Measurements from ENCODE around the gene HAPLN3. TPM values are rescaled to one million over a fixed set of nuclear protein-coding genes. Genes with fewer than 3 reads are reported as not detected.
"Not testable (repeated sequence)": the region's sequence is repeated elsewhere in the genome, so short reads cannot be mapped to it uniquely, and the experiment has no call there.

HAPLN3 gene
- total RNA-seq = 10 to 100 TPM; 31.6 to 38.6 TPM

GRCh38 chr15:88894819-88895767 is at the start of gene HAPLN3:
TSS of gene HAPLN3 (minus strand) at chr15:88895544. CDS start at chr15:88887298, 8,246 bp downstream.
- peak; percentile 65 for ATAC-seq (replicated peaks)
- H3K9me3 Mint-ChIP-seq = no peaks in the 10 kb centered on the region
- H3K4me3 Mint-ChIP-seq = peak within 1 kb of the TSS; percentile 89
- peaks cover 5% of the 10 kb centered on the region for H3K36me3 Mint-ChIP-seq (ENCODE audit: low read depth)
- peaks cover 15% of the 10 kb centered on the region for H3K4me1 Mint-ChIP-seq
- H3K27me3 Mint-ChIP-seq = no peaks in the 10 kb centered on the region
- H3K27ac Mint-ChIP-seq = peak within 1 kb of the TSS; percentile 81

- H3K9me3 Mint-ChIP-seq = no peaks in the 10 kb centered on the region
- H3K27me3 Mint-ChIP-seq = peaks cover 1% of the 10 kb centered on the region
- ATAC-seq (replicated peaks) = no peak
- H3K4me1 Mint-ChIP-seq = no peaks in the 10 kb centered on the region
- H3K36me3 Mint-ChIP-seq (ENCODE audit: low read depth) = no peaks in the 10 kb centered on the region
- H3K4me3 Mint-ChIP-seq = no peak overlapping the region
- no peak overlapping the region for H3K27ac Mint-ChIP-seq
These were observed 44.8 kb upstream of the HAPLN3 start for GRCh38 chr15:88940110-88940675.

GRCh38 chr15:88939486-88939806 is 44.1 kb upstream of the HAPLN3 start:
- no peaks in the 10 kb centered on the region for H3K9me3 Mint-ChIP-seq
- H3K27me3 Mint-ChIP-seq = peaks cover 4% of the 10 kb centered on the region
- no peak overlapping the region for H3K4me3 Mint-ChIP-seq
- no peak overlapping the region for H3K27ac Mint-ChIP-seq
- no peaks in the 10 kb centered on the region for H3K36me3 Mint-ChIP-seq (ENCODE audit: low read depth)
- ATAC-seq (replicated peaks) = no peak
- no peaks in the 10 kb centered on the region for H3K4me1 Mint-ChIP-seq

- H3K4me1 Mint-ChIP-seq = no peaks in the 10 kb centered on the region
- no peak for ATAC-seq (replicated peaks)
- no peak overlapping the region for H3K27ac Mint-ChIP-seq
- H3K36me3 Mint-ChIP-seq (ENCODE audit: low read depth) = no peaks in the 10 kb centered on the region
- peaks cover 4% of the 10 kb centered on the region for H3K27me3 Mint-ChIP-seq
- no peak overlapping the region for H3K4me3 Mint-ChIP-seq
- no peaks in the 10 kb centered on the region for H3K9me3 Mint-ChIP-seq
These were observed 43.6 kb upstream of the HAPLN3 start for GRCh38 chr15:88938802-88939485.

- H3K36me3 Mint-ChIP-seq (ENCODE audit: low read depth); H3K4me3 Mint-ChIP-seq; H3K9me3 Mint-ChIP-seq; H3K27ac Mint-ChIP-seq; H3K4me1 Mint-ChIP-seq; ATAC-seq (replicated peaks): not testable (repeated sequence)
- H3K27me3 Mint-ChIP-seq = peaks cover 17% of the 10 kb centered on the region
These were observed 39.1 kb upstream of the HAPLN3 start for GRCh38 chr15:88934449-88934848.

GRCh38 chr15:88932875-88933330 is 37.6 kb upstream of the HAPLN3 start:
- H3K4me3 Mint-ChIP-seq = no peak overlapping the region
- H3K27me3 Mint-ChIP-seq = peaks cover 20% of the 10 kb centered on the region
- H3K36me3 Mint-ChIP-seq (ENCODE audit: low read depth) = no peaks in the 10 kb centered on the region
- H3K27ac Mint-ChIP-seq = no peak overlapping the region
- no peaks in the 10 kb centered on the region for H3K4me1 Mint-ChIP-seq
- ATAC-seq (replicated peaks) = no peak
- H3K9me3 Mint-ChIP-seq = no peaks in the 10 kb centered on the region

- H3K27me3 Mint-ChIP-seq = peaks cover 20% of the 10 kb centered on the region
- H3K4me1 Mint-ChIP-seq = no peaks in the 10 kb centered on the region
- H3K4me3 Mint-ChIP-seq = no peak overlapping the region
- H3K36me3 Mint-ChIP-seq (ENCODE audit: low read depth) = no peaks in the 10 kb centered on the region
- no peak for ATAC-seq (replicated peaks)
- no peak overlapping the region for H3K27ac Mint-ChIP-seq
- H3K9me3 Mint-ChIP-seq = no peaks in the 10 kb centered on the region
These were observed 37.0 kb upstream of the HAPLN3 start for GRCh38 chr15:88932271-88932874.

GRCh38 chr15:88930579-88930978 is 35.2 kb upstream of the HAPLN3 start:
- H3K4me3 Mint-ChIP-seq = no peak overlapping the region
- H3K27ac Mint-ChIP-seq = no peak overlapping the region
- no peaks in the 10 kb centered on the region for H3K36me3 Mint-ChIP-seq (ENCODE audit: low read depth)
- peaks cover 20% of the 10 kb centered on the region for H3K27me3 Mint-ChIP-seq
- ATAC-seq (replicated peaks) = no peak
- H3K4me1 Mint-ChIP-seq = no peaks in the 10 kb centered on the region
- H3K9me3 Mint-ChIP-seq = no peaks in the 10 kb centered on the region

- not testable (repeated sequence) for H3K4me3 Mint-ChIP-seq; H3K4me1 Mint-ChIP-seq; ATAC-seq (replicated peaks); H3K9me3 Mint-ChIP-seq; H3K27ac Mint-ChIP-seq; H3K36me3 Mint-ChIP-seq (ENCODE audit: low read depth)
- H3K27me3 Mint-ChIP-seq = peaks cover 16% of the 10 kb centered on the region
These were observed 34.2 kb upstream of the HAPLN3 start for GRCh38 chr15:88929358-88930098.

GRCh38 chr15:88928192-88928591 is 32.8 kb upstream of the HAPLN3 start:
- not testable (repeated sequence) for H3K4me3 Mint-ChIP-seq

GRCh38 chr15:88925648-88926047 is 30.3 kb upstream of the HAPLN3 start:
- ATAC-seq (replicated peaks); H3K27ac Mint-ChIP-seq; H3K36me3 Mint-ChIP-seq (ENCODE audit: low read depth); H3K4me3 Mint-ChIP-seq; H3K9me3 Mint-ChIP-seq: not testable (repeated sequence)
- Mint-ChIP-seq H3K4me1 (peaks cover 13% of the 10 kb centered on the region), H3K27me3 (peaks cover 27% of the 10 kb centered on the region)

More at GRCh38 chr15:88928192-88928591, 32.8 kb upstream of the HAPLN3 start:
- not testable (repeated sequence) for H3K4me1 Mint-ChIP-seq; H3K9me3 Mint-ChIP-seq; H3K27ac Mint-ChIP-seq; H3K36me3 Mint-ChIP-seq (ENCODE audit: low read depth); ATAC-seq (replicated peaks)
- peaks cover 18% of the 10 kb centered on the region for H3K27me3 Mint-ChIP-seq

- Mint-ChIP-seq H3K4me1 (peaks cover 28% of the 10 kb centered on the region), H3K27ac (peak overlapping the region; percentile 62), H3K4me3 (peak overlapping the region; percentile 54), H3K27me3 (peaks cover 33% of the 10 kb centered on the region)
- H3K36me3 Mint-ChIP-seq (ENCODE audit: low read depth); H3K9me3 Mint-ChIP-seq: not testable (repeated sequence)
- ATAC-seq (replicated peaks) = peak; percentile 92
These were observed 25.6 kb upstream of the HAPLN3 start for GRCh38 chr15:88920892-88921435.

- no peaks in the 10 kb centered on the region for H3K36me3 Mint-ChIP-seq (ENCODE audit: low read depth)
- H3K27me3 Mint-ChIP-seq = peaks cover 35% of the 10 kb centered on the region
- H3K4me1 Mint-ChIP-seq = peaks cover 28% of the 10 kb centered on the region
- peak overlapping the region; percentile 54 for H3K4me3 Mint-ChIP-seq
- H3K27ac Mint-ChIP-seq = peak overlapping the region; percentile 62
- H3K9me3 Mint-ChIP-seq = no peaks in the 10 kb centered on the region
- ATAC-seq (replicated peaks) = peak; percentile 23
These were observed 25.0 kb upstream of the HAPLN3 start for GRCh38 chr15:88920186-88920891.
